GM23338 (cell line): ENCODE measurements around the gene EML4.

ENCODE experiments used
- CREB1 ChIP-seq: fragments of 250-450 bp; sonication (Bioruptor Pico); IDR thresholded peaks from 2 replicates; pipeline ENCODE4 v1.5.0; 2020; ENCODE audit warnings: low read depth, mild to moderate bottlenecking, moderate library complexity
- CTCF ChIP-seq, 2 experiments: fragments of 200-600 bp in 1 of 2; sonication (generic) in 1 of 2; conservative IDR thresholded peaks; 2 replicates each; pipeline versions ENCODE4 v1.5.1 to v1.6.1; 2016 to 2017; ENCODE audit warnings: antibody characterized with exemption in 2 of 2, low read depth in 2 of 2, mild to moderate bottlenecking in 2 of 2, moderate library complexity in 1 of 2
- ETS1 ChIP-seq: IDR thresholded peaks from 2 replicates; pipeline ENCODE4 v1.6.1; 2016; ENCODE audit warnings: antibody characterized with exemption
- EZH2 ChIP-seq: fragments of 200-600 bp; sonication (generic); IDR thresholded peaks from one replicate; pipeline ENCODE4 v1.8.0; 2017; ENCODE audit warnings: antibody characterized with exemption, mild to moderate bottlenecking, low read depth; ENCODE audit not compliant: unreplicated experiment
- EZH2phosphoT487 ChIP-seq: fragments of 200-600 bp; sonication (generic); IDR thresholded peaks from one replicate; pipeline ENCODE4 v1.8.1; 2018; ENCODE audit warnings: antibody characterized with exemption; ENCODE audit not compliant: unreplicated experiment
- JUNB ChIP-seq: IDR thresholded peaks from one replicate; pipeline ENCODE4 v1.6.1; 2016; ENCODE audit warnings: antibody characterized with exemption; ENCODE audit not compliant: unreplicated experiment
- NANOG ChIP-seq: IDR thresholded peaks from 2 replicates; pipeline ENCODE4 v1.6.1; 2016; ENCODE audit warnings: antibody characterized with exemption, borderline replicate concordance
- POLR2AphosphoS5 ChIP-seq: IDR thresholded peaks from 2 replicates; pipeline ENCODE4 v1.6.1; 2016; ENCODE audit warnings: antibody characterized with exemption, low read depth
- REST ChIP-seq: IDR thresholded peaks from one replicate; pipeline ENCODE4 v1.6.1; 2018; ENCODE audit warnings: antibody characterized with exemption; ENCODE audit not compliant: unreplicated experiment
- STAT1 ChIP-seq: IDR thresholded peaks from one replicate; pipeline ENCODE4 v1.6.1; 2016; ENCODE audit warnings: antibody characterized with exemption; ENCODE audit not compliant: unreplicated experiment
- ZNF114 ChIP-seq: fragments of 250-450 bp; sonication (Bioruptor Pico); IDR thresholded peaks from 2 replicates; pipeline ENCODE4 v1.5.0; 2020; ENCODE audit warnings: mild to moderate bottlenecking, moderate library complexity
- ZNF331 ChIP-seq: fragments of 250-450 bp; sonication (Bioruptor Pico); IDR thresholded peaks from 2 replicates; pipeline ENCODE4 v1.5.0; 2020; ENCODE audit warnings: low read depth, mild to moderate bottlenecking, moderate library complexity

- TF ChIP-seq CTCF (conservative IDR thresholded peaks at IDR 0.05; ENCODE audit: low read depth in 2 of 2) = no peak
- TF ChIP-seq POLR2AphosphoS5 = no peak
- TF ChIP-seq REST = no peak
- TF ChIP-seq ZNF331 (CRISPR knock-in tag) = no peak
- TF ChIP-seq EZH2 = no peak
- TF ChIP-seq ETS1 = no peak
- TF ChIP-seq CREB1 = no peak
- no peak for TF ChIP-seq EZH2phosphoT487
- no peak for TF ChIP-seq JUNB
- TF ChIP-seq STAT1 = no peak
- no peak for TF ChIP-seq NANOG
- TF ChIP-seq ZNF114 (CRISPR knock-in tag) = no peak
Observed at GRCh38 chr2:42156721-42157120, 12.4 kb upstream of the EML4 start.
